Heart left ventricle (tissue), 16 donors: ENCODE data around the gene CAMTA1. TPM values are rescaled to one million over a fixed set of nuclear protein-coding genes. Genes with fewer than 3 reads are reported as not detected.

Experiments used
- ATAC-seq, 4 donors: fragments of 200-7000 bp; cut with Tn5 transposase; one replicate each; pipeline ENCODE4 v1.9.1; 2020 to 2022; ENCODE audit warnings: moderate library complexity in 4 of 4, mild to moderate bottlenecking in 3 of 4, moderate number of reproducible peaks in 1 of 4
- DNase-seq, 5 donors: peaks; one replicate each; pipeline ENCODE4 v3.0.0-alpha.2; 2020
- H3K27ac ChIP-seq, 12 donors: fragments of 200-600 bp; sonication (generic) in 4 of 12; one replicate each; pipeline versions ENCODE4 v1.5.0 to v1.8.0; 2016 to 2022; ENCODE audit warnings: mild to moderate bottlenecking in 2 of 12
- H3K27me3 ChIP-seq, 9 donors: fragments of 200-600 bp; sonication (generic) in 2 of 9; one replicate each; pipeline versions ENCODE4 v1.5.1 to v1.8.0; 2016 to 2022; ENCODE audit warnings: mild to moderate bottlenecking in 3 of 9
- H3K36me3 ChIP-seq, 9 donors: fragments of 200-600 bp; sonication (generic) in 2 of 9; one replicate each; pipeline versions ENCODE4 v1.5.0 to v1.8.0; 2018 to 2022; ENCODE audit warnings: mild to moderate bottlenecking in 2 of 9
- H3K4me1 ChIP-seq, 12 donors: fragments of 200-600 bp; sonication (generic) in 4 of 12; one replicate each; pipeline versions ENCODE4 v1.5.0 to v1.8.0; 2016 to 2022; ENCODE audit warnings: mild to moderate bottlenecking in 3 of 12
- H3K4me3 ChIP-seq, 12 donors: fragments of 200-600 bp; sonication (generic) in 4 of 12; one replicate each; pipeline versions ENCODE4 v1.5.0 to v1.8.0; 2017 to 2022; ENCODE audit warnings: mild to moderate bottlenecking in 9 of 12, moderate library complexity in 4 of 12
- H3K9me3 ChIP-seq, 12 donors: fragments of 200-600 bp; sonication (generic) in 4 of 12; one replicate each; pipeline versions ENCODE4 v1.5.0 to v1.8.0; 2016 to 2022; ENCODE audit warnings: mild to moderate bottlenecking in 1 of 12
- POLR2A ChIP-seq, 2 donors: fragments of 450-650 bp; IDR thresholded peaks; one replicate each; pipeline ENCODE4 v1.6.1; 2017; ENCODE audit warnings: antibody characterized with exemption in 2 of 2, mild to moderate bottlenecking in 2 of 2, moderate library complexity in 2 of 2
- WGBS, 4 donors: extraction: QIAGEN DNeasy Blood & Tissue Kit in 2 of 4; methylation state at CpG; one replicate each; pipeline versions ENCODE4 v1.1.5 to v1.1.7; 2013 to 2018; 5-methylcytosine and 5-hydroxymethylcytosine counted together
- intact Hi-C, 10 donors: fragments of 100-400 bp; cut with DNase I; formaldehyde crosslinking; loops; one replicate each; pipeline versions ENCODE4 v1.11.1 to v1.14.2; 2022
- polyA plus RNA-seq, 2 donors: library from polyadenylated mRNA; stranded (reverse); fragments of 200-250 nt; gene quantifications; one replicate each; pipeline ENCODE4 v1.2.3, GENCODE V29; 2013
- total RNA-seq, 9 donors: library from RNA; depleted of rRNA in 2 of 9; stranded (reverse); fragments of >200 nt in 2 of 9; fragmentation: NEBNext Ultra II Directional in 3 of 9; extraction: Animal tissue kit (Norgen Biotek cat#: 25700) in 3 of 9; gene quantifications; one replicate each; pipeline versions ENCODE4 v1.1.0 to v1.2.4, GENCODE V29; 2016 to 2023
- TF ChIP-seq, protein P1 (sequence below), 12 donors: fragments of 200-600 bp; sonication (generic) in 4 of 12; IDR thresholded peaks; one replicate each; pipeline versions ENCODE4 v1.5.0 to v1.8.0; 2018 to 2022; ENCODE audit warnings: antibody characterized with exemption in 12 of 12, mild to moderate bottlenecking in 5 of 12
- donor health status: ischemic (EF 13 %, LVEDD 7.1; RV severe dilation, severe dysfunction).
- donor health status: healthy with polysubstance abuse.
- donor health status: DM: no; HTN: yes; CAD: no.
- donor health status: DM: no; HTN: no; CAD: no.
- donor health status: ischemic (EF 25% LVEDD 6.9; RV normal size, moderate dysfunction).
- donor health status: ischemic (EF 25% LVEDD 5.7; RV mildly dilated, moderate dysfunction).
- donor health status: healthy.
- donor health status: DM: yes; HTN: yes; CAD: no.
- donor health status: ischemic (EF 35%, LVEDD 5.7; RV mildly dilated, moderate dysfunction).
- donor health status: nonischemic (EF 11% LVEDD 7.7; RV severe dilation, severe dysfunction).
- donor health status: DM: yes; HTN: yes; CAD: no.
- donor health status: PGD.
- donor health status: ischemic (EF 29% LVEDD 5.4; RV normal size, mild dysfunction).
- donor health status: nonischemic (EF 23%, LVEDD 6.1; RV moderate dilation, normal function).

CAMTA1 gene
- total and polyA plus RNA-seq, 11 donors = 114 to 303 (median 137) TPM

- WGBS, 4 donors = 82 to 92% (median 88%) methylated on average over 20 to 30 of the region's 30 CpGs
- DNase-seq (no peak), ATAC-seq (no peak)
- H3K9me3 ChIP-seq = no peaks in the 10 kb centered on the region
- H3K4me1 ChIP-seq = peaks cover 0 to 7% (median 0%) of the 10 kb centered on the region in 12 donors
- H3K27ac ChIP-seq = no peak overlapping the region
- no peak for TF ChIP-seq POLR2A (IDR thresholded peaks at IDR 0.05)
- TF ChIP-seq, protein P1, sequence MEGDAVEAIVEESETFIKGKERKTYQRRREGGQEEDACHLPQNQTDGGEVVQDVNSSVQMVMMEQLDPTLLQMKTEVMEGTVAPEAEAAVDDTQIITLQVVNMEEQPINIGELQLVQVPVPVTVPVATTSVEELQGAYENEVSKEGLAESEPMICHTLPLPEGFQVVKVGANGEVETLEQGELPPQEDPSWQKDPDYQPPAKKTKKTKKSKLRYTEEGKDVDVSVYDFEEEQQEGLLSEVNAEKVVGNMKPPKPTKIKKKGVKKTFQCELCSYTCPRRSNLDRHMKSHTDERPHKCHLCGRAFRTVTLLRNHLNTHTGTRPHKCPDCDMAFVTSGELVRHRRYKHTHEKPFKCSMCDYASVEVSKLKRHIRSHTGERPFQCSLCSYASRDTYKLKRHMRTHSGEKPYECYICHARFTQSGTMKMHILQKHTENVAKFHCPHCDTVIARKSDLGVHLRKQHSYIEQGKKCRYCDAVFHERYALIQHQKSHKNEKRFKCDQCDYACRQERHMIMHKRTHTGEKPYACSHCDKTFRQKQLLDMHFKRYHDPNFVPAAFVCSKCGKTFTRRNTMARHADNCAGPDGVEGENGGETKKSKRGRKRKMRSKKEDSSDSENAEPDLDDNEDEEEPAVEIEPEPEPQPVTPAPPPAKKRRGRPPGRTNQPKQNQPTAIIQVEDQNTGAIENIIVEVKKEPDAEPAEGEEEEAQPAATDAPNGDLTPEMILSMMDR (IDR thresholded peaks at IDR 0.05) = no peak
- H3K4me3 ChIP-seq = no peak overlapping the region
- no peaks in the 10 kb centered on the region for H3K36me3 ChIP-seq
- intact Hi-C loops = loop anchor here in 8 of 10 donors (2.0 to 10.0 kb wide), 5 partner anchors 120 to 192 kb away; no protein-coding TSS in a partner anchor
- H3K27me3 ChIP-seq = no peaks in the 10 kb centered on the region
These were observed 669.9 kb downstream of the CAMTA1 start for GRCh38 chr1:7454895-7455784.

GRCh38 chr1:7455796-7456721 lies 670.8 kb downstream of the CAMTA1 start:
- intact Hi-C loops = loop anchor here in 5 of 10 donors (2.0 to 10.0 kb wide), 5 partner anchors 119 to 191 kb away; no protein-coding TSS in a partner anchor
- Histone ChIP-seq H3K4me1 (peaks cover 0 to 7% (median 0%) of the 10 kb centered on the region in 12 donors), H3K27me3 (no peaks in the 10 kb centered on the region), H3K27ac (no peak overlapping the region), H3K9me3 (no peaks in the 10 kb centered on the region), H3K36me3 (no peaks in the 10 kb centered on the region), H3K4me3 (no peak overlapping the region)
- WGBS, 4 donors = 73 to 77% (median 74%) methylated on average over 12 to 15 of the region's 15 CpGs
- no peak for TF ChIP-seq POLR2A (IDR thresholded peaks at IDR 0.05)
- TF ChIP-seq, protein P1 (IDR thresholded peaks at IDR 0.05) = no peak
- DNase-seq (no peak), ATAC-seq (no peak)

GRCh38 chr1:7456722-7457082 lies 671.4 kb downstream of the CAMTA1 start:
- TF ChIP-seq POLR2A (IDR thresholded peaks at IDR 0.05) = no peak
- TF ChIP-seq, protein P1 (IDR thresholded peaks at IDR 0.05) = no peak
- Histone ChIP-seq H3K27ac (no peak overlapping the region), H3K4me1 (peaks cover 0 to 7% (median 0%) of the 10 kb centered on the region in 12 donors), H3K36me3 (no peaks in the 10 kb centered on the region), H3K4me3 (no peak overlapping the region), H3K27me3 (no peaks in the 10 kb centered on the region), H3K9me3 (no peaks in the 10 kb centered on the region)
- no peak for DNase-seq
- 73 to 78% (median 74%) methylated on average over 13 to 17 of the region's 17 CpGs for WGBS, 4 donors
- ATAC-seq = no peak
- intact Hi-C loops = loop anchor here in 4 of 10 donors (5.0 to 10.0 kb wide), 4 partner anchors 118 to 191 kb away; no protein-coding TSS in a partner anchor
